K562 (cell line): Measurements from ENCODE around the gene RAPGEF5. TPM values are rescaled to one million over a fixed set of nuclear protein-coding genes. Genes with fewer than 3 reads are reported as not detected.

Source experiments
- ATAC-seq: fragments of 200-7000 bp; cut with Tn5 transposase; 3 replicates; pipeline ENCODE4 v1.9.1; 2020; ENCODE audit warnings: moderate library complexity
- BruUV-seq: library from RNA; stranded (reverse); fragments of 400-500 nt; replicated peaks from 2 replicates; lab custom pipeline; 2021; lab: Mats Ljungman, UMichigan
- CTCF ChIA-PET: fragments of 300-600 bp; formaldehyde crosslinking; extraction: SDS; loops from one replicate; lab custom pipeline; 2021; ENCODE audit warnings: low intra/inter-chr PET ratio; lab: Yijun Ruan, JAX
- POLR2A ChIA-PET: fragments of 300-600, 350-650 bp; sonication (Branson Sonifier 250); formaldehyde crosslinking; extraction: SDS; loops from one replicate; lab custom pipeline; 2021; ENCODE audit warnings: antibody characterized with exemption, inconsistent platforms; lab: Yijun Ruan, JAX
- DNase-seq, 4 experiments: peaks; one replicate each; pipeline versions ENCODE4 v3.0.0 to v3.0.0-alpha.2; 2011 to 2018; ENCODE audit warnings: low spot score in 3 of 4, mixed read lengths in 3 of 4; ENCODE audit errors: extremely low read depth in 1 of 4
- FAIRE-seq: peaks from 2 replicates; lab custom pipeline; 2011; peaks lifted over from hg19 to GRCh38; lab: Jason Lieb, UNC
- H2AFZ ChIP-seq: 2 replicates; pipeline ENCODE4 v1.6.0; 2011; ENCODE audit warnings: low read depth, low read length, control low read depth, inconsistent platforms
- H3K27ac ChIP-seq: fragments of 200-600 bp; 3 replicates; pipeline ENCODE4 v1.8.0; 2011; ENCODE audit warnings: low read depth, mild to moderate bottlenecking, control low read depth, inconsistent platforms, low read length, moderate library complexity, mixed read lengths; ENCODE audit errors: extremely low read depth
- H3K27me3 ChIP-seq, 2 experiments: fragments of 300-600 bp in 1 of 2; 2 replicates in 1 of 2; 3 replicates in 1 of 2; pipeline versions ENCODE4 v1.6.0 to v1.8.0; 2011; ENCODE audit warnings: inconsistent platforms in 2 of 2, low read length in 2 of 2, mild to moderate bottlenecking in 1 of 2, mixed read lengths in 1 of 2, moderate library complexity in 1 of 2; ENCODE audit not compliant: control insufficient read depth in 2 of 2, insufficient read depth in 2 of 2
- H3K36me3 ChIP-seq: fragments of 300-600 bp; 3 replicates; pipeline ENCODE4 v1.8.0; 2011; ENCODE audit warnings: mild to moderate bottlenecking, low read length, inconsistent platforms; ENCODE audit not compliant: control insufficient read depth, insufficient read depth
- H3K4me1 ChIP-seq, 2 experiments: fragments of 200-600 bp in 1 of 2; replicated peaks in 1 of 2; 2 replicates in 1 of 2; 3 replicates in 1 of 2; pipeline versions ENCODE4 v1.5.1 to v1.8.0; 2011; ENCODE audit warnings: inconsistent platforms in 2 of 2, low read length in 2 of 2, mild to moderate bottlenecking in 1 of 2, mixed read lengths in 1 of 2, moderate library complexity in 1 of 2; ENCODE audit not compliant: control insufficient read depth in 2 of 2, insufficient read depth in 2 of 2
- H3K4me2 ChIP-seq: 2 replicates; pipeline ENCODE4 v1.6.1; 2011; ENCODE audit warnings: low read length, control low read depth, inconsistent platforms, mixed read lengths; ENCODE audit not compliant: insufficient read depth
- H3K4me3 ChIP-seq: fragments of 200-600 bp; sonication (generic), shearing (Covaris generic); 2 replicates; pipeline ENCODE4 v1.5.1; 2016; ENCODE audit warnings: control low read depth, inconsistent platforms
- H3K79me2 ChIP-seq: fragments of 200-600 bp; 3 replicates; pipeline ENCODE4 v1.8.0; 2011; ENCODE audit warnings: low read length, inconsistent platforms; ENCODE audit not compliant: control insufficient read depth, insufficient read depth
- H3K9ac ChIP-seq, 2 experiments: 2 replicates each; pipeline versions ENCODE4 v1.6.0 to v1.6.1; 2011; ENCODE audit warnings: low read depth in 2 of 2, low read length in 2 of 2, control low read depth in 1 of 2, inconsistent platforms in 1 of 2, mild to moderate bottlenecking in 1 of 2, mixed read lengths in 1 of 2; ENCODE audit not compliant: insufficient read depth in 1 of 2
- H3K9me1 ChIP-seq: one replicate; pipeline ENCODE4 v1.6.0; 2011; ENCODE audit warnings: inconsistent platforms, mild to moderate bottlenecking, low read length, moderate library complexity; ENCODE audit not compliant: control insufficient read depth, insufficient read depth
- H3K9me3 ChIP-seq: replicated peaks from 2 replicates; pipeline ENCODE4 v1.5.1; 2011; ENCODE audit warnings: low read depth, low read length, inconsistent platforms; ENCODE audit not compliant: control insufficient read depth, insufficient read depth
- H4K20me1 ChIP-seq: replicated peaks from 2 replicates; pipeline ENCODE4 v1.6.1; 2011; ENCODE audit warnings: low read length, inconsistent platforms, mixed read lengths; ENCODE audit not compliant: control insufficient read depth, insufficient read depth
- CBFA2T2 ChIP-seq: fragments of 450-650 bp; conservative IDR thresholded peaks from 2 replicates; pipeline ENCODE4 v1.6.1; 2017; ENCODE audit warnings: mild to moderate bottlenecking
- EP300 ChIP-seq: IDR thresholded peaks from 2 replicates; pipeline ENCODE4 v1.6.1; 2012; ENCODE audit warnings: low read length, improper control_type of control experiment
- GATAD2B ChIP-seq: fragments of 450-650 bp; IDR thresholded peaks from 2 replicates; pipeline ENCODE4 v1.6.1; 2017; ENCODE audit warnings: mild to moderate bottlenecking, borderline replicate concordance
- HEY1 ChIP-seq: fragments of 250-450 bp; sonication (Bioruptor Pico); IDR thresholded peaks from 2 replicates; pipeline ENCODE4 v1.5.0; 2020; ENCODE audit warnings: mild to moderate bottlenecking, moderate library complexity, borderline replicate concordance
- MAX ChIP-seq: sonication (generic); formaldehyde crosslinking; IDR thresholded peaks from 2 replicates; pipeline ENCODE4 v1.9.0; 2022; ENCODE audit warnings: mild to moderate bottlenecking, missing genetic modification reagents
- MEF2D ChIP-seq: conservative IDR thresholded peaks from 2 replicates; pipeline ENCODE4 v1.6.1; 2016; ENCODE audit warnings: low read depth, missing genetic modification characterization, missing compliant biosample characterization
- MEIS2 ChIP-seq: fragments of 450-650 bp; IDR thresholded peaks from 2 replicates; pipeline ENCODE4 v1.6.1; 2014; ENCODE audit warnings: mild to moderate bottlenecking; ENCODE audit not compliant: partially characterized antibody
- NFXL1 ChIP-seq: fragments of 450-650 bp; formaldehyde crosslinking; IDR thresholded peaks from 2 replicates; pipeline ENCODE4 v1.4.0; 2021; ENCODE audit warnings: mild to moderate bottlenecking
- NR4A1 ChIP-seq, 2 experiments: fragments of 250-450 bp in 1 of 2; fragments of 450-650 bp in 1 of 2; sonication (Bioruptor Pico) in 1 of 2; IDR thresholded peaks; 2 replicates each; pipeline versions ENCODE4 v1.4.0 to v1.6.1; 2016 to 2020; ENCODE audit warnings: mild to moderate bottlenecking in 2 of 2, missing compliant biosample characterization in 1 of 2, missing genetic modification characterization in 1 of 2, moderate library complexity in 1 of 2
- SOX6 ChIP-seq: fragments of 450-650 bp; IDR thresholded peaks from 2 replicates; pipeline ENCODE4 v1.6.1; 2014; ENCODE audit warnings: mild to moderate bottlenecking
- TCF3 ChIP-seq: sonication (generic); formaldehyde crosslinking; IDR thresholded peaks from 2 replicates; pipeline ENCODE4 v1.4.0; 2020; ENCODE audit warnings: mild to moderate bottlenecking, missing genetic modification reagents
- TCF7 ChIP-seq: sonication (generic); IDR thresholded peaks from 2 replicates; pipeline ENCODE4 v1.6.1; 2016; ENCODE audit warnings: antibody characterized with exemption, borderline replicate concordance
- ZBTB9 ChIP-seq: fragments of 450-650 bp; formaldehyde crosslinking; IDR thresholded peaks from 2 replicates; pipeline ENCODE4 v1.4.0; 2020; ENCODE audit warnings: mild to moderate bottlenecking, moderate library complexity
- ZNF175 ChIP-seq: fragments of 200-800 bp; sonication (Bioruptor generic); IDR thresholded peaks from 2 replicates; pipeline ENCODE4 v1.6.1; 2016; ENCODE audit warnings: low read depth, mild to moderate bottlenecking, missing genetic modification characterization, missing compliant biosample characterization
- ZNF57 ChIP-seq: fragments of 450-650 bp; formaldehyde crosslinking; IDR thresholded peaks from 2 replicates; pipeline ENCODE4 v1.4.0; 2020; ENCODE audit warnings: mild to moderate bottlenecking, moderate library complexity
- WGBS: fragments of 100-300 bp; shearing (Covaris generic); methylation state at CpG from one replicate; pipeline ENCODE4 v1.1.6; 2016; ENCODE audit warnings: low coverage, mixed read lengths; ENCODE audit not compliant: insufficient coverage; ENCODE audit errors: missing lambda C conversion rate; 5-methylcytosine and 5-hydroxymethylcytosine counted together
- in situ Hi-C: fragments of 300-500 bp; cut with MboI; formaldehyde crosslinking; loops from 4 replicates; pipeline ENCODE4 v1.15.0; 2018; ENCODE audit warnings: inconsistent platforms, mixed read lengths
- intact Hi-C: fragments of 100-400 bp; cut with micrococcal nuclease; formaldehyde crosslinking; loops from 2 replicates; pipeline ENCODE4 v1.14.2; 2022
- polyA plus RNA-seq, 8 experiments: library from polyadenylated mRNA; depleted of rRNA in 4 of 8; stranded (reverse) in 5 of 8; unstranded in 3 of 8; fragments of >200 nt; fragmentation: Nextera tagmentation in 2 of 8; fragmentation: Illumina TruSeq in 1 of 8; extraction: Ambion mirVana in 2 of 8; extraction: Trizol in 1 of 8; gene quantifications; 2 replicates each; pipeline versions ENCODE4 v1.2.1 to v1.2.3, GENCODE V29; 2011 to 2014; ENCODE audit warnings: inconsistent platforms in 1 of 8, missing spikeins in 1 of 8
- total RNA-seq, 7 experiments: library from RNA; depleted of rRNA in 6 of 7; stranded (reverse); fragments of >200 nt in 6 of 7; fragmentation: Illumina TruSeq in 2 of 7; extraction: Trizol in 2 of 7; gene quantifications; 2 replicates each; pipeline versions ENCODE4 v1.2.1 to v1.2.3, GENCODE V29; 2011 to 2021; ENCODE audit warnings: low replicate concordance in 1 of 7

Gene RAPGEF5
- total and polyA plus RNA-seq, 9 of the 15 experiments (the other 6 are each of a cell fraction or from before 2014, with no cell fraction given): 0.39 to 2.0 (median 1.1) TPM

GRCh38 chr7:22302951-22303423 is 54.0 kb downstream of the RAPGEF5 start (continued):
- TF ChIP-seq TCF7 (no peak), CBFA2T2 (0 out of 2 replicates have a peak, but pooled peaks have one; percentile 14), TCF3 (CRISPR knock-in tag) (peak; percentile 76), EP300 (peak; percentile 49; the same call in 1 of the 2 replicates)

- peaks cover 10 to 23% of the 10 kb centered on the region in 2 experiments for H3K4me1 ChIP-seq
- ATAC-seq: peak; percentile 78
- 0 out of 2 replicates have a peak, but pooled peaks cover 2% of the 10 kb centered on the region for H3K9me3 ChIP-seq
- H3K27ac ChIP-seq: peak overlapping the region; percentile 51
- no peaks in the 10 kb centered on the region for H4K20me1 ChIP-seq
- no peaks in the 10 kb centered on the region for H3K9me1 ChIP-seq
- H3K9ac ChIP-seq: peak overlapping the region; percentile 24 to 37; a peak in 2 of 4 replicates
- H3K36me3 ChIP-seq: no peaks in the 10 kb centered on the region
- DNase-seq: no peak
- ChIA-PET CTCF (no interaction called here), POLR2A (interaction anchor here (0.9 to 3.0 kb wide), 3 partner anchors 9 to 49 kb away, joined by 4 to 12 read pairs (median 9); no protein-coding TSS in a partner anchor)
- FAIRE-seq: no peak
- H3K79me2 ChIP-seq: no peaks in the 10 kb centered on the region
- in situ Hi-C loops (no loop called here), intact Hi-C loops (no loop called here)
- 58% methylated on average over 2 of the region's 2 CpGs for WGBS
- no peak overlapping the region for H3K4me3 ChIP-seq
- peak overlapping the region; percentile 61 for H3K4me2 ChIP-seq
- TSS peak; percentile 74 for BruUV-seq
- H2AFZ ChIP-seq: peak overlapping the region; percentile 81
- H3K27me3 ChIP-seq: no peaks in the 10 kb centered on the region
- TF ChIP-seq ZNF175 (CRISPR knock-in tag): peak; percentile 40; the same call in 1 of the 2 replicates
- no peak for TF ChIP-seq GATAD2B
- 0 out of 2 replicates have a peak, but pooled peaks have one; percentile 34 for TF ChIP-seq NFXL1 (CRISPR knock-in tag)
- 0 out of 2 replicates have a peak, but pooled peaks have one; percentile 23 for TF ChIP-seq MEF2D
- peak; percentile 62 for TF ChIP-seq MAX (CRISPR knock-in tag)
- TF ChIP-seq HEY1 (CRISPR knock-in tag): no peak
- no peak for TF ChIP-seq NR4A1 (CRISPR knock-in tag; IDR thresholded peaks at IDR 0.05)
- TF ChIP-seq NR4A1 (tag; IDR thresholded peaks at IDR 0.05): 0 out of 2 replicates have a peak, but pooled peaks have one; percentile 46
- peak; percentile 7 for TF ChIP-seq MEIS2
- 0 out of 2 replicates have a peak, but pooled peaks have one; percentile 3 for TF ChIP-seq SOX6
- 0 out of 2 replicates have a peak, but pooled peaks have one; percentile 39 for TF ChIP-seq ZBTB9 (CRISPR knock-in tag)
- TF ChIP-seq ZNF57 (CRISPR knock-in tag): 0 out of 2 replicates have a peak, but pooled peaks have one; percentile 26
These were observed 54.8 kb downstream of the RAPGEF5 start for GRCh38 chr7:22302193-22302592.
